ENCODE measurements around the gene MZT2A.
"Not testable (repeated sequence)": the region's sequence is repeated elsewhere in the genome, so short reads cannot be mapped to it uniquely, and the experiment has no call there.

Gene MZT2A

DNA sequence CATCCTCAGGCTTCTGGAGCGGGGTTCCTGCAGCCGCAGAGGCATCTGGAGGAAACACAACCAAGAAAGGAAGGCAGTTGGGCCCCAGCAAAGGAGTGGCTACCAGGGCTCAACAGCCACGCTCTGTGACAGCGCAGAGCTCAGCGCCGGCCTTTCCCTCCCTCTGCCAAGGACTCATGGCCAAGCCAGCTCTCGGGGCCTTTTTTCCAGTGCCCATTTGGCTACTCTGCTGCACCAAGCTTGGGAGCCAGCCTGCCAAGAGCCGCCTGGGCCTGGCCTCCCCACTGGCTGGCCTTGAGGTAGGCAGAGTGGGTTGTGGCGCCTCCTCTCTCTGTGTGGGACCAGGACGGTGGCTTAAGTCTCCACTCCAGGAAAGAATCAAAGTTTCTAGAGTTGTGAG is 28.3 kb upstream of the MZT2A start:
- DNase-seq (ENCODE audit: low read depth, low spot score): no peak

- not testable (repeated sequence) for DNase-seq (ENCODE audit: low read depth, low spot score)
Measured at GRCh38 chr2:131519871-131520470, 27.8 kb upstream of the MZT2A start.

DNA sequence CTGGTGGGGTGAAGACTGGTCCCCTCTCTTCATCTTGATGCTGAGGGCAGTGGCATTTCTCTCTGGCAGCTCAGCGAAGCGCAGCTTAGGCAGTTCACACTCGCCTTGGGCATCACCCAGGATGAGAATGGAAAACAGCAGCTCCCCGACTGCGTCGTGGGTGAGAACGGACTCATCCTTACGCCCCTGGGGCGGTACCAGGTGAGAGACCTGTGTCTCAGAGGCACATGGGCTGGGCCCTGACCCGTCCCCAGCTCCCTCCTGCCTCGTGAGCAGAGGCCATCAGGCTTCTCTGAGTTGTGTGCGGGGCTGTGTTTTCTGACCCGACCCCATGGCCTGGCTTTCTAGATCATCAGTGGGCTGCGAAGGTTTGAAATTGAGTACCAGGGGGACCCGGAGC is 27.3 kb upstream of the MZT2A start:
- DNase-seq (ENCODE audit: low read depth, low spot score): no peak

GRCh38 chr2:131518531-131518930 is 26.3 kb upstream of the MZT2A start:
- not testable (repeated sequence) for DNase-seq (ENCODE audit: low read depth, low spot score)

DNA sequence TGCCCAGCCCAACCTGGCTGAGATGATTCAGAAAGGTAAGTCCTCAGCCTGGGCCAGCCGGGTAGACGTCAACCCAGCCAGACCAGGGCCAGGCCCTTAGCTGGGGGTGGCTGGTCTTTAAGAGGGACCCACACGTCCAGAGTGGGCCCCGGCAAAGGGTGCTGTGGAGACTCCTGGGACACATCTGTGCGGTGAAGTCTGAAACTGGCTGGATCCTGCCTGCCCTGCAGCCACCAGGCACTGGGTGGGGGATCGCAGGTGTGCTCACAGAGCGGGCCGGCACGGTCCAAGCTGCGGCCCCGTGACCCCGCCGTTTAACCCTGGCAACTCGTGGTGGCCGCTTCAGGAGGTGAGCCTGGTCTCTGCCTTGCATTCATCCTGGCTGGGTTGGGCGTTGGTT is 25.7 kb upstream of the MZT2A start:
- not testable (repeated sequence) for DNase-seq (ENCODE audit: low read depth, low spot score)

GRCh38 chr2:131517106-131517831 is 25.1 kb upstream of the MZT2A start:
- no peak for DNase-seq (ENCODE audit: low read depth, low spot score)

DNA sequence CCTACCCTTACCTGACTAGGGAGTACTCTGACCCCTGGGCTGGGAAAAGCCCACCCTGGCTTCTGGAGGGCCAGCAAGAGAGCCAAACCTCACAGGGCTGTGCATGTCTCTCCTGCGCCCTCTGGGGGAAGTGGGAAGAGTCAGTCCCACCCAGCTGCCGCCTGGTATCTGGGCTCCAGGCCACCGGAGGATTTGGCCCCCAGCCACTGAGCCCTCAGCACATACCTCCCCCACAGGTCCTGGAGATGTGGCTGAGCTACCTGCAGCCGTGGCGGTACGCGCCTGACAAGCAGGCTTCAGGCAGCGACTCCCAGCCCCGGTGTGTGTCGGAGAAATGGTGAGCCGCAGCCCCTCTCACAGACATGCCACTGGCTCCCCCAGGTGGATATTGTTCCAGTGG is 24.4 kb upstream of the MZT2A start:
- DNase-seq (ENCODE audit: low read depth, low spot score): not testable (repeated sequence)

DNA sequence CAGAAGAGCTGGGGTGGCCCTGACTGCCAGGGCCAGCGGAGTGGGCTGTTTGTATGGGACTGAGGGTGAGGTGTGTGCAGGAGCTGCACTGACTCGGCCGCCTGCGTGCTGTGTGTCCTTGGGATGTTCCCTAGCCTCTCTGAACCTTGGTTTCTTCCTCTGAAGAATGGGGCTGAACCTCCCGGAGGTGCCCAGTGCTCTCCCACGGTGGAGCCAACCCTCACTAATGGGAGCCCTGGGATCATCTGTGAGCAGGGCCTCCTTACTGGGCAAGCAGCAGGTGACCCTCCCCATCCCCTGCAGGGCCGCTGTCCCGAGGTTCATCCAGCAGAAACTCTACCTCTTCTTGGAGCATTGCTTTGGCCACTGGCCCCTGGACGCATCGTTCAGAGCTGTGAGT is 23.8 kb upstream of the MZT2A start:
- DNase-seq (ENCODE audit: low read depth, low spot score): no peak

DNA sequence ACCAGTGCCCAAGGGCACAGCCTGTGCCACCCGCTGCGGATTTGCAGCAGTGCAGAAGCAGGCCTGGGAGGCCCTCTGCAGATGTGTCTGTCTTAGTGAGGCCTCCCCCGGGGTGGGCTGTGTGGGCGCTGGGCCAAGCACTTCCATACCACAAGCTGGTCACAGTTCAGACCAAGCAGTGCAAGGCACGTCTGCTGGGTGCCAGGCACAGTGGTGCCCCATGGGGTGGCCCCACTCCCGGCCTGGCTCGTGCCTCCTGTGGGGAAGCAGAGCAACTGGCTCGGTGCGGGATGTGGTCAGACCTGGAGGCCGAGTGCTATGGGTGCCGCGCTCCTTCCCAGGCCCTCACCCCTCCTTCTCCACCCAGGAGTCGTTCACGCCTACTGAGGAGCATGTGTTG is 23.0 kb upstream of the MZT2A start:
- not testable (repeated sequence) for DNase-seq (ENCODE audit: low read depth, low spot score)

GRCh38 chr2:131514408-131515166 is 22.4 kb upstream of the MZT2A start:
- not testable (repeated sequence) for DNase-seq (ENCODE audit: low read depth, low spot score)

DNA sequence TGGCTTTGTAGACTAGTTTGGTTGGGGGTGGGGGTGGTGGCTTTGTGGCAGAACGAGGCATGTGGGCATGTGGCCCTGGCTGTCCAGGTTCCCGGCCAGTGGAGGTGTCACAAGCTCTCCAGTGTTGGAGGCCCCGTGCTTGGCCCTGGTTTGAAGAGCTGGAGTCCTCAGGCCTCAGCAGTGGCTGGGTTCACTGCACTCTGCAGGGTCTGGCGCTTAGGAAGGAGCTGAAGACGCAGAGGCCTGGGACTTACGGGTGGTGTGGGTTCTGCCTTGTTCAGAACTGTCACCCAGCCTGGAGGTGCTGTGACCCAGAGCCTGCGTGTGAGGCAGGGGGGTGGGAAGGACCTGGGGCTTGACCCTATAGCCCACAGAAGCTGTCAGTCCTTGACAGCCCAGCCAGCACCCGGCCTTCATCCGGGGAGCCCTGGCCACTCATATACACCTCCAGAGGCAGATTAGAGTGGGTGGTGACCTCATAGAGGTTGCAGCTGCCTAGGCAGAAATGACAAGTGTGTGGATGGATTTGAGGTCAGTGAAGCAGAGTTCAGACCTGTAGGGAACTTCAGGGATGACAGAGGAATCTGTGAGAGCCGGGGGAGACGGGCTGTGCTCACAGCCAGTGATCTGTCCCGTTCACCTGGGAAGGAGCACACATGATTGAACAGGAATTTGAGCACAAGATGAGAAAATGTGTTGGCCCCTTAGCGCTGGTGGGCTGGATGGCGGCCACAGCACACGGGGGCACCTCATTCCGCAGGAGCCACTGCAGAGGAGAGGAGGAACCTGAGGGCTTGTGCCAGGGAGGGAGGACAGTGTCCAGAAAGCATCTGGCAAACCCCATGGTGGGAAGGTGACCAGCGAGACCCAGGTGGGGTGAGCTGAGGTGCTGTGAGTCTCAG is 20.0 kb upstream of the MZT2A start:
- not testable (repeated sequence) for DNase-seq (ENCODE audit: low read depth, low spot score)

DNA sequence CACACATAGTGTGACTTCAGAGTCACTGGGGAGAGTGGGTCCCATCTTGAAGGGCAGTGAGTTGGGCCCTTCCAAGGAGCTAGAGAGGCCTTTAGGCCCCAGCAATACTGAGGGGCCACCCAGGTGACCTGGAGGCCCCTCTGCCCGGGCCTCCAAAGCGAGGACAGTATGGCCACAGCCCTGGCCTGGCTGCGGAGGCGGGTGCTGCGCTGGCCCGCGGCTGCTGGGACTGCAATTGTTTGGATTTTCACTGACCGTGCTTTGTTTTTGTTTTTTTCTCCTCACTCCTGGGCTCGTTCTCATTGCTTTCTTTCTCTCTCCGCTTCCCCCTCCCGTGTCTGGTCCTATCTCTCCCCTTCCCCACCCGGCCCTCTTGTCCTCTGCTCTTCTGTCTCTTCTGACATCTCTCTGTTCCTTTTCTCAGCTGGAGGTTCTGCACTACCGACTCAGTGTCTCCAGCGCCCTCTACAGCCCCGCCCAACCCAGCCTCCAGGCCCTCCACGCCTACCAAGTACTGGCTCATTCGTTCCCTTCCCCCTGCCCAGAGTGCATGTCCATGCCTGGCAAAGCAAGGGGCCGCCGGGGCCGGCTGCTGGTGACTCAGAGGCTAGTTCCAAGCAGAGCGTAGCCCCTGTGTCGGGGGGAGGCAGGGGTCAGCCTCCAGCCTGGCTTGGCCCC is 19.2 kb upstream of the MZT2A start:
- not testable (repeated sequence) for DNase-seq (ENCODE audit: low read depth, low spot score)

- no peak for DNase-seq (ENCODE audit: low read depth, low spot score)
Measured at GRCh38 chr2:131509615-131510014, 17.4 kb upstream of the MZT2A start.

- not testable (repeated sequence) for DNase-seq (ENCODE audit: low read depth, low spot score)
Measured at GRCh38 chr2:131504082-131504750, 12.0 kb upstream of the MZT2A start.

DNA sequence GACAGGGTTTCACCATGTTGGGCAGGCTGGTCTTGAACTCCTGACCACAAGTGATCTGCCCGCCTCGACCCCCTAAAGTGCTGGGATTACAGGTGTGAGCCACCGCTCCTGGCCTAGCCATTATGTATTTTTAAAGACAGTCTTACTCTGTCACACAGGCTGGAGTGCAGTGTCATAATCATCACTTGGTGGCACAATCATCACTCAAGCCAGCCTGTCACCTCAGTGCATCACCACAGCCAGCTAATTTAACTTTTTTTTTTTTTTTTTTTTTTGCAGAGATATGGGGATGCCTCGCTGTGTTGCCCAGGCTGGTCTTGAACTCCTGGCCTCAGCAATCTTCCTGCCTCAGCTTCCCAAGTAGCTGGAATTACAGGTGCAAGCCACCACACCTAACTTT is 11.4 kb upstream of the MZT2A start:
- not testable (repeated sequence) for DNase-seq (ENCODE audit: low read depth, low spot score)

DNA sequence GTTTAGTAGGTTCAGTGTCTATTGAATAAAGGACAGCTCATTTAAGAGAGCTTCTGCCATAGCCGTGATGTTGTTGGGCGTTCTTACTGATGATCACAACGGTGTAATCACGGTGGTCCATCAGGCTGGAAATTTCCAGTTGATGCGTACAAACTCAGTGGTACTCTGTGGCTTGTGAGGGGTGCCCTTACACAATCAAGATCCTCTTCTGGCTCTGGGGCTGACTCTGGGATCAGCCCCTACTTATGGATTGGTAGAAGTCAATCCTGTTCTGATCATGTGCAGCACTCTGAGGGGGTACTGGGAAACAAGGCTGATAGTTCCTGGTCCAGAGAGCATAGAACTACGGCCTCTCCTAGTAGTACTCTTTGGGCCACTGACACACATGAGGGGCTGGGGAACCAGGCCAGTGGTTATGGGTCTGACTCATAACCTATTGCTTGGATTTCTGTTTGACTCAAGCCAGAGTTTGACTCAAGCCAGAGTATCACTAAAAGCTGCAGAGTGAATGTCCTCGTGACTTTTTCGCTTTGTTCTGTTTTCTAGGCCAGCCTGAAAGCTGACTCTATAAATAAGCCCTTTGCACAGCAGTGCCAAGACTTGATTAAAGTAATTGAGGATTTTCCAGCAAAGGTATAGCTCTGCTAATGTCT is 6.2 kb upstream of the MZT2A start:
- DNase-seq (ENCODE audit: low read depth, low spot score): not testable (repeated sequence)

GRCh38 chr2:131495506-131495905 is 3.3 kb upstream of the MZT2A start:
- not testable (repeated sequence) for DNase-seq (ENCODE audit: low read depth, low spot score)

DNA sequence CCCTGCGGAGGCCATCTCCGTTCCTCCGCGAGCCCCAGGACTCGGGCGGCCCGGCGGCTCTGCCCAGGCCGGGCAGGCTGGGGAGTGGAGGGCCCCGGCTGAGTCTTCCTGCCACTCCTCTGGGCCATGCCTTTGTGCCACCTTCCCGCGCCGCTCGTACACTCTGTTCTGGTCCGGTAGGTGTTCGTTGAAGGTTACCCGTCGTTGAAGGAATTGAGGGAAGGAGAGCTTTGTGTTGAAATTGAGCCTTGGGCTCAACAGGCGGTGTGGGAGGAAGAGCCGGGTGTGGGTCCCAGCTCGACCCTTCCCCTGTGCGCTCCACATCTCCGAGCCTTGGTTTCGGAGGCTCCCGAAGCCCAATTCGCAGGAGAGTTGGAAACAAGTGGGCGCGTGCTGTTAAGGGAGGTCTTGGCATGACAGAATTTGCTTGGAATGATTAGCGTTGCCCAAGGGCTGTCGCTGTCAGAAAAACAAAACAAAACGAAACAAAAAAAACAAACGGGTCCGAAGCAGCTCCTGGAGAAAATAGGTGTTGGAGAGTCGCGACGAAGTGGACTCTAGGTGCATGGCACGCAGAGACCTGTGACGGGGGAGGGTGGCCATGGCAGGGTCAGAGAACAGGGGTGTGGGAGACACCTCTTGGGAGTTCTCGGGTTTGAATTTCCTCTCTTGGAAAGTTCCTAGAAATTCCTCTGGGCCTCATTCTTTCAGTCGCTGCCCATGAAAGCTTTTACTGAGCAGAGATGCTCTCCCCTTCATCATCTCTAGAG is 1.2 kb upstream of the MZT2A start:
- no peak for DNase-seq (ENCODE audit: low read depth, low spot score)

Measured in smooth muscle cell of the brain vasculature (primary cell).